B cell (primary cell): ENCODE measurements around the gene PIN1. TPM values are rescaled to one million over a fixed set of nuclear protein-coding genes. Genes with fewer than 3 reads are reported as not detected.
A peak's percentile ranks its signal among the peaks of the same experiment; 100 is the strongest.

Experiments
- ATAC-seq: fragments of 200-7000 bp; cut with Tn5 transposase; one replicate; pipeline ENCODE4 v1.10.0; 2021; ENCODE audit warnings: low read depth, mild to moderate bottlenecking, moderate number of reproducible peaks, moderate library complexity
- CTCF ChIA-PET: fragments of 350-600 bp; sonication (Branson Sonifier 250); formaldehyde crosslinking; loops from one replicate; lab custom pipeline; 2021; ENCODE audit warnings: antibody characterized with exemption, inconsistent platforms; lab: Charles Lee
- POLR2A ChIA-PET: fragments of 350-600 bp; sonication (Branson Sonifier 250); formaldehyde crosslinking; loops from one replicate; lab custom pipeline; 2021; ENCODE audit warnings: antibody characterized with exemption; lab: Charles Lee
- DNase-seq: peaks from one replicate; pipeline ENCODE4 v3.0.0; 2013
- H2AFZ ChIP-seq: 2 replicates; pipeline ENCODE4 v1.6.1; 2012; ENCODE audit warnings: mild to moderate bottlenecking, low read depth, low read length; ENCODE audit not compliant: insufficient read depth, poor library complexity, severe bottlenecking
- H3K27ac ChIP-seq, 2 donors: 1 replicate in 1 of 2; 2 replicates in 1 of 2; pipeline ENCODE4 v1.5.1; 2012 to 2013; ENCODE audit warnings: low read length in 2 of 2, mild to moderate bottlenecking in 2 of 2, moderate library complexity in 1 of 2
- H3K27me3 ChIP-seq, 4 experiments: fragments of 200-600 bp in 1 of 4; sonication (generic) in 1 of 4; replicated peaks in 1 of 4; 1 replicate in 2 of 4; 2 replicates in 2 of 4; pipeline versions ENCODE4 v1.6.1 to v1.7.0; 2013 to 2016; ENCODE audit warnings: low read length in 3 of 4, mild to moderate bottlenecking in 2 of 4, mixed read lengths in 1 of 4, moderate library complexity in 1 of 4; ENCODE audit not compliant: insufficient read depth in 4 of 4, control insufficient read depth in 3 of 4; ENCODE audit errors: control extremely low read depth in 1 of 4
- H3K36me3 ChIP-seq, 2 experiments: replicated peaks in 1 of 2; 1 replicate in 1 of 2; 2 replicates in 1 of 2; pipeline versions ENCODE4 v1.6.1 to v1.7.1; 2013; ENCODE audit warnings: low read length in 1 of 2; ENCODE audit not compliant: insufficient read depth in 2 of 2, control insufficient read depth in 1 of 2; ENCODE audit errors: control extremely low read depth in 1 of 2, extremely low read depth in 1 of 2
- H3K4me1 ChIP-seq, 2 donors: fragments of 200-600 bp in 1 of 2; sonication (generic) in 1 of 2; 1 replicate in 1 of 2; 2 replicates in 1 of 2; pipeline versions ENCODE4 v1.5.1 to v1.6.1; 2013 to 2017; ENCODE audit warnings: low read length in 2 of 2; ENCODE audit not compliant: control insufficient read depth in 2 of 2, insufficient read depth in 2 of 2
- H3K4me2 ChIP-seq: replicated peaks from 2 replicates; pipeline ENCODE3; 2012; ENCODE audit warnings: mild to moderate bottlenecking, low read depth, low read length; ENCODE audit not compliant: poor library complexity, severe bottlenecking
- H3K4me3 ChIP-seq, 5 experiments: fragments of 200-600 bp in 1 of 5; sonication (generic) in 1 of 5; 1 replicate in 3 of 5; 2 replicates in 2 of 5; pipeline versions ENCODE4 v1.5.1 to v1.7.0; 2011 to 2016; ENCODE audit warnings: low read length in 4 of 5, mild to moderate bottlenecking in 4 of 5, low read depth in 2 of 5, control low read depth in 1 of 5, moderate library complexity in 1 of 5; ENCODE audit not compliant: insufficient read depth in 1 of 5; ENCODE audit errors: control extremely low read depth in 1 of 5, extremely low read depth in 1 of 5
- H3K79me2 ChIP-seq: fragments of 200-600 bp; sonication (generic); one replicate; pipeline ENCODE4 v1.6.0; 2016; ENCODE audit warnings: low read length; ENCODE audit not compliant: control insufficient read depth, insufficient read depth
- H3K9ac ChIP-seq: fragments of 200-600 bp; sonication (generic); 2 replicates; pipeline ENCODE4 v1.6.1; 2017; ENCODE audit warnings: mild to moderate bottlenecking, low read length, moderate library complexity
- H3K9me3 ChIP-seq, 3 donors: one replicate each; pipeline versions ENCODE4 v1.6.1 to v1.7.1; 2013; ENCODE audit warnings: low read length in 2 of 3; ENCODE audit not compliant: control insufficient read depth in 2 of 3, insufficient read depth in 1 of 3; ENCODE audit errors: control extremely low read depth in 1 of 3
- H4K20me1 ChIP-seq: 2 replicates; pipeline ENCODE4 v1.6.0; 2012; ENCODE audit warnings: mild to moderate bottlenecking, low read length; ENCODE audit not compliant: insufficient read depth, control insufficient read depth, poor library complexity, severe bottlenecking
- H3K27ac Mint-ChIP-seq: one replicate; pipeline ENCODE4 v1.8.0; 2021; ENCODE audit warnings: mixed read lengths
- H3K27me3 Mint-ChIP-seq: one replicate; pipeline ENCODE4 v1.8.0; 2021; ENCODE audit warnings: mixed read lengths
- H3K4me1 Mint-ChIP-seq: one replicate; pipeline ENCODE4 v1.8.0; 2021; ENCODE audit warnings: mixed read lengths
- H3K4me3 Mint-ChIP-seq: one replicate; pipeline ENCODE4 v1.8.0; 2021; ENCODE audit warnings: mixed read lengths
- H3K9me3 Mint-ChIP-seq: one replicate; pipeline ENCODE4 v1.8.0; 2022; ENCODE audit warnings: mixed read lengths; ENCODE audit not compliant: insufficient read depth
- CTCF ChIP-seq: fragments of 200-600 bp; IDR thresholded peaks from one replicate; pipeline ENCODE4 v1.8.0; 2022; ENCODE audit warnings: antibody characterized with exemption, mild to moderate bottlenecking
- EZH2 ChIP-seq: IDR thresholded peaks from 2 replicates; pipeline ENCODE4 v1.6.1; 2012; ENCODE audit warnings: borderline replicate concordance, low read depth, mild to moderate bottlenecking, moderate library complexity, low read length; ENCODE audit not compliant: insufficient read depth, poor library complexity, severe bottlenecking
- WGBS: methylation state at CpG from one replicate; pipeline ENCODE4 v1.1.5; 2013; ENCODE audit warnings: missing lambda C conversion rate; ENCODE audit not compliant: insufficient coverage; 5-methylcytosine and 5-hydroxymethylcytosine counted together
- intact Hi-C: fragments of 100-400 bp; cut with micrococcal nuclease; formaldehyde crosslinking; loops from one replicate; pipeline ENCODE4 v1.10.0; 2022
- polyA plus RNA-seq: library from polyadenylated mRNA; depleted of rRNA; stranded (reverse); fragments of >200 nt; gene quantifications from 2 replicates; pipeline ENCODE4 v1.2.3, GENCODE V29; 2012
- total RNA-seq, 2 donors: library from RNA; stranded (reverse); fragments of 120-200 nt in 1 of 2; gene quantifications; 1 replicate in 1 of 2; 2 replicates in 1 of 2; pipeline versions ENCODE4 v1.2.3 to v1.2.4, GENCODE V29; 2013 to 2022

The PIN1 gene
- total and polyA plus RNA-seq, 2 donors (not counting 1 experiment from before 2014, with no cell fraction given) = 58.9 to 99.0 TPM

GRCh38 chr19:9796113-9796773 lies 38.9 kb upstream of the PIN1 start:
- WGBS = 100% methylated on average over 3 of the region's 6 CpGs
- DNase-seq = peak; percentile 92
- Histone ChIP-seq H3K27me3 (no peaks in the 10 kb centered on the region), H3K9ac (no peak overlapping the region), H4K20me1 (no peaks in the 10 kb centered on the region), H3K27ac (peak overlapping the region; percentile 52 to 72), H3K79me2 (no peaks in the 10 kb centered on the region), H3K9me3 (peaks cover 0 to 10% (median 0%) of the 10 kb centered on the region in 3 donors), H3K4me3 (no peak overlapping the region), H3K4me1 (peaks cover 0 to 19% of the 10 kb centered on the region in 2 donors), H3K36me3 (no peaks in the 10 kb centered on the region), H2AFZ (peak overlapping the region; percentile 20), H3K4me2 (no peak overlapping the region)
- TF ChIP-seq EZH2 (no peak), CTCF (peak; percentile 79)
- Mint-ChIP-seq H3K27me3 (no peaks in the 10 kb centered on the region), H3K4me1 (peaks cover 12% of the 10 kb centered on the region), H3K27ac (peak overlapping the region; percentile 79), H3K9me3 (peaks cover 2% of the 10 kb centered on the region), H3K4me3 (peak overlapping the region; percentile 23)
- ATAC-seq = peak; percentile 18
- ChIA-PET CTCF (interaction anchor here (0.6 to 3.2 kb wide), 16 partner anchors 10 to 716 kb away, joined by 3 to 30 read pairs (median 6); partner anchors contain the start of genes ZNF121 and ZNF846), POLR2A (no interaction called here)
- intact Hi-C loops = loop anchor here (1.0 to 10.0 kb wide), 8 partner anchors 23 to 660 kb away; partner anchors contain the start of genes FBXL12, ZNF266, ZNF561 and ZNF562

GRCh38 chr19:9797871-9798270 lies 37.2 kb upstream of the PIN1 start:
- Histone ChIP-seq H3K4me2 (no peak overlapping the region), H3K9me3 (peaks cover 0 to 10% (median 0%) of the 10 kb centered on the region in 3 donors), H3K9ac (no peak overlapping the region), H3K4me1 (peaks cover 0 to 15% of the 10 kb centered on the region in 2 donors), H3K4me3 (no peak overlapping the region), H3K79me2 (no peaks in the 10 kb centered on the region), H2AFZ (no peak overlapping the region), H3K27ac (no peak overlapping the region), H3K36me3 (no peaks in the 10 kb centered on the region), H4K20me1 (no peaks in the 10 kb centered on the region), H3K27me3 (no peaks in the 10 kb centered on the region)
- ATAC-seq = no peak
- Mint-ChIP-seq H3K27me3 (no peaks in the 10 kb centered on the region), H3K4me1 (peaks cover 9% of the 10 kb centered on the region), H3K9me3 (peaks cover 2% of the 10 kb centered on the region), H3K4me3 (no peak overlapping the region), H3K27ac (no peak overlapping the region)
- ChIA-PET CTCF (interaction anchor here (0.7 to 3.2 kb wide), 9 partner anchors 8 to 658 kb away, joined by 3 to 27 read pairs (median 4); partner anchors contain the start of gene ZNF561), POLR2A (no interaction called here)
- WGBS = 89% methylated on average over 3 of the region's 5 CpGs
- intact Hi-C loops = loop anchor here (10.0 kb wide), 2 partner anchors 123 to 393 kb away; partner anchors contain the start of gene ZNF562
- DNase-seq = no peak
- TF ChIP-seq EZH2 = no peak
- TF ChIP-seq CTCF = no peak
